ENCODE measurements around the gene TRERF1. TPM values are rescaled to one million over a fixed set of nuclear protein-coding genes. Genes with fewer than 3 reads are reported as not detected.

TRERF1 gene
- total and polyA plus RNA-seq, 2 of the 8 experiments (the other 6 are each of a cell fraction or from before 2014, with no cell fraction given): 10.8 to 21.5 TPM

DNA sequence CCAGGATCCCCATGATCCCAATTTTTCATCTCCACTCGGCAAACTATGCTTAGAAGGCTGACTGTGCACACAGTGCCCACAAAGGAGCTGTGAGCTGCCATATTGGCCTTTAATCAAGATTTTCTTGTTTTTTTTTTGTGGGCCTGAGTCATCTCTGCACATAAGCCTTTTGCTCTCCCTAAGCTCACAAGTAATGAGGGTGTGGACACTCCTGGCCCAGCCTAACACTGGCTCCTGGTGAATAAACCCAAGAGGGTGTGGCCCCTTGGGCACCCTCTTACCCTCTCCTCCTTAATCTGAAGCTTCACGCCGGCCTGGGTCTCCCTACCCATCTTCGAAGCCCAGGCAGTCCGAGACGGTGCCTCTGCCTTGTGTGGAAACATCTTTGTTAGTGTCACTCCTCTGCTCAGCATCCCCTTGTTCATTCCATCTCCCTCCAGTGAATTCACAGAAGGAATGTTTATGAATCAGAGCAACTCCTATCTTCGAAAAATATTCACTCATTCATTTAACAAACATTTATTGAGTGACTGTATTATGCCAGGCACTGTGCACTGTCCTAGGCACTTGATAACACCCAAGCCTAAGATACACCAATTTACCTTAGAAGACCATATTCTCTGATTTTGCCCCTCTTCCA, 211.9 kb downstream of the TRERF1 start (continued):
- TF ChIP-seq, protein P1, sequence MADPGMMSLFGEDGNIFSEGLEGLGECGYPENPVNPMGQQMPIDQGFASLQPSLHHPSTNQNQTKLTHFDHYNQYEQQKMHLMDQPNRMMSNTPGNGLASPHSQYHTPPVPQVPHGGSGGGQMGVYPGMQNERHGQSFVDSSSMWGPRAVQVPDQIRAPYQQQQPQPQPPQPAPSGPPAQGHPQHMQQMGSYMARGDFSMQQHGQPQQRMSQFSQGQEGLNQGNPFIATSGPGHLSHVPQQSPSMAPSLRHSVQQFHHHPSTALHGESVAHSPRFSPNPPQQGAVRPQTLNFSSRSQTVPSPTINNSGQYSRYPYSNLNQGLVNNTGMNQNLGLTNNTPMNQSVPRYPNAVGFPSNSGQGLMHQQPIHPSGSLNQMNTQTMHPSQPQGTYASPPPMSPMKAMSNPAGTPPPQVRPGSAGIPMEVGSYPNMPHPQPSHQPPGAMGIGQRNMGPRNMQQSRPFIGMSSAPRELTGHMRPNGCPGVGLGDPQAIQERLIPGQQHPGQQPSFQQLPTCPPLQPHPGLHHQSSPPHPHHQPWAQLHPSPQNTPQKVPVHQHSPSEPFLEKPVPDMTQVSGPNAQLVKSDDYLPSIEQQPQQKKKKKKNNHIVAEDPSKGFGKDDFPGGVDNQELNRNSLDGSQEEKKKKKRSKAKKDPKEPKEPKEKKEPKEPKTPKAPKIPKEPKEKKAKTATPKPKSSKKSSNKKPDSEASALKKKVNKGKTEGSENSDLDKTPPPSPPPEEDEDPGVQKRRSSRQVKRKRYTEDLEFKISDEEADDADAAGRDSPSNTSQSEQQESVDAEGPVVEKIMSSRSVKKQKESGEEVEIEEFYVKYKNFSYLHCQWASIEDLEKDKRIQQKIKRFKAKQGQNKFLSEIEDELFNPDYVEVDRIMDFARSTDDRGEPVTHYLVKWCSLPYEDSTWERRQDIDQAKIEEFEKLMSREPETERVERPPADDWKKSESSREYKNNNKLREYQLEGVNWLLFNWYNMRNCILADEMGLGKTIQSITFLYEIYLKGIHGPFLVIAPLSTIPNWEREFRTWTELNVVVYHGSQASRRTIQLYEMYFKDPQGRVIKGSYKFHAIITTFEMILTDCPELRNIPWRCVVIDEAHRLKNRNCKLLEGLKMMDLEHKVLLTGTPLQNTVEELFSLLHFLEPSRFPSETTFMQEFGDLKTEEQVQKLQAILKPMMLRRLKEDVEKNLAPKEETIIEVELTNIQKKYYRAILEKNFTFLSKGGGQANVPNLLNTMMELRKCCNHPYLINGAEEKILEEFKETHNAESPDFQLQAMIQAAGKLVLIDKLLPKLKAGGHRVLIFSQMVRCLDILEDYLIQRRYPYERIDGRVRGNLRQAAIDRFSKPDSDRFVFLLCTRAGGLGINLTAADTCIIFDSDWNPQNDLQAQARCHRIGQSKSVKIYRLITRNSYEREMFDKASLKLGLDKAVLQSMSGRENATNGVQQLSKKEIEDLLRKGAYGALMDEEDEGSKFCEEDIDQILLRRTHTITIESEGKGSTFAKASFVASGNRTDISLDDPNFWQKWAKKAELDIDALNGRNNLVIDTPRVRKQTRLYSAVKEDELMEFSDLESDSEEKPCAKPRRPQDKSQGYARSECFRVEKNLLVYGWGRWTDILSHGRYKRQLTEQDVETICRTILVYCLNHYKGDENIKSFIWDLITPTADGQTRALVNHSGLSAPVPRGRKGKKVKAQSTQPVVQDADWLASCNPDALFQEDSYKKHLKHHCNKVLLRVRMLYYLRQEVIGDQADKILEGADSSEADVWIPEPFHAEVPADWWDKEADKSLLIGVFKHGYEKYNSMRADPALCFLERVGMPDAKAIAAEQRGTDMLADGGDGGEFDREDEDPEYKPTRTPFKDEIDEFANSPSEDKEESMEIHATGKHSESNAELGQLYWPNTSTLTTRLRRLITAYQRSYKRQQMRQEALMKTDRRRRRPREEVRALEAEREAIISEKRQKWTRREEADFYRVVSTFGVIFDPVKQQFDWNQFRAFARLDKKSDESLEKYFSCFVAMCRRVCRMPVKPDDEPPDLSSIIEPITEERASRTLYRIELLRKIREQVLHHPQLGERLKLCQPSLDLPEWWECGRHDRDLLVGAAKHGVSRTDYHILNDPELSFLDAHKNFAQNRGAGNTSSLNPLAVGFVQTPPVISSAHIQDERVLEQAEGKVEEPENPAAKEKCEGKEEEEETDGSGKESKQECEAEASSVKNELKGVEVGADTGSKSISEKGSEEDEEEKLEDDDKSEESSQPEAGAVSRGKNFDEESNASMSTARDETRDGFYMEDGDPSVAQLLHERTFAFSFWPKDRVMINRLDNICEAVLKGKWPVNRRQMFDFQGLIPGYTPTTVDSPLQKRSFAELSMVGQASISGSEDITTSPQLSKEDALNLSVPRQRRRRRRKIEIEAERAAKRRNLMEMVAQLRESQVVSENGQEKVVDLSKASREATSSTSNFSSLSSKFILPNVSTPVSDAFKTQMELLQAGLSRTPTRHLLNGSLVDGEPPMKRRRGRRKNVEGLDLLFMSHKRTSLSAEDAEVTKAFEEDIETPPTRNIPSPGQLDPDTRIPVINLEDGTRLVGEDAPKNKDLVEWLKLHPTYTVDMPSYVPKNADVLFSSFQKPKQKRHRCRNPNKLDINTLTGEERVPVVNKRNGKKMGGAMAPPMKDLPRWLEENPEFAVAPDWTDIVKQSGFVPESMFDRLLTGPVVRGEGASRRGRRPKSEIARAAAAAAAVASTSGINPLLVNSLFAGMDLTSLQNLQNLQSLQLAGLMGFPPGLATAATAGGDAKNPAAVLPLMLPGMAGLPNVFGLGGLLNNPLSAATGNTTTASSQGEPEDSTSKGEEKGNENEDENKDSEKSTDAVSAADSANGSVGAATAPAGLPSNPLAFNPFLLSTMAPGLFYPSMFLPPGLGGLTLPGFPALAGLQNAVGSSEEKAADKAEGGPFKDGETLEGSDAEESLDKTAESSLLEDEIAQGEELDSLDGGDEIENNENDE (IDR thresholded peaks at IDR 0.05; ENCODE audit: insufficient replicate concordance, low read length): no peak
- TF ChIP-seq KDM5A (IDR thresholded peaks at IDR 0.05; ENCODE audit: low read length): no peak
- TF ChIP-seq CBX5 (IDR thresholded peaks at IDR 0.05; ENCODE audit: low read depth, low read length): no peak
- TF ChIP-seq SIN3A (conservative IDR thresholded peaks at IDR 0.05 in 1 of 2, IDR thresholded peaks at IDR 0.05 in 1 of 2; ENCODE audit: low read depth in 1 of 2, low read length in 2 of 2): no peak
- TF ChIP-seq HDAC2 (IDR thresholded peaks at IDR 0.05; ENCODE audit: borderline replicate concordance in 1 of 2, low read depth in 2 of 2, low read length in 2 of 2): no peak

Measured in H1 (cell line).